ENCODE measurements around the gene LACTB.

The LACTB gene

DNA sequence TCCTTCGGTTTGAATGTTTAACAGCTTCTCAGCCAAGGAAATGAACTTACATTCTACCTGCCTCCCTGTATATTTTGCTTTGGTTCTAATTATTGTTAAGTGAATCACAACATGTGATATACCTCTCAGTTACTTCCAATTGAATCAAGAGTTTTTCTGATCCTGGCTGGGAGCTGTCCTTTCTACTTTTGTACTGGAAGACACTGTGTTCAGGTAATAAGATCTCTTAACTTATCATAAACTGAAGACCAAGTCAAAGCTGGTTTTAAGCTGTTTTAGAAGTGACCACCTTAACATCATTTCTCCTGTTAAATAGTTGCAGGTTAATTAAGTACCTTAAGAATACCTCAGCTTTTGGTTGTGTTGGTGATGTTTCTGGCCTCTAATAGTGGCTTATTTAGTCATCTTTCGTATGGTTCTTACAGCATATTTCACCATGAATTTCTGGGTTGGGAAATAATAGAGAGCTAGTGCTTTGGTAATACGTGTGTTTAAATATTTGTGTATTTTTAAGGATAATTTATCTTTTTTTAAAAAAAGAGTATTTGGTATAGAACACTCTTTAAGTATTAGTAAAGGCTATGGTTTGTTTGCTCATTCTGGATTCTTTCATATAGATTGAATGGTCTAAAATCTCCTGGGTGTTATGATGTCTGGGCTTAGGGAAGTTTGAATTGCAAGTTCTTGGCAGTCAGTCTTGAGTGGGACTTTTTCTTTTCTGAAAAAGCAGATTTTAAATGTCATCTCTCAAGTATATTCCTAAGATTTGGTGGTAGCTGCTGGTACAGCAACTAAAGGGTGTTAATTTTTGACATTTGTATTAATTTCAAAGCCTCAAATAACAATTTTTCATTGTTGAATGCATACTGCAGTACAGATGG, 69.3 kb downstream of the LACTB start:
- peak overlapping the region; percentile 65 for H3K4me3 ChIP-seq (ENCODE audit: low read depth, low read length)
- TF ChIP-seq, protein P1, sequence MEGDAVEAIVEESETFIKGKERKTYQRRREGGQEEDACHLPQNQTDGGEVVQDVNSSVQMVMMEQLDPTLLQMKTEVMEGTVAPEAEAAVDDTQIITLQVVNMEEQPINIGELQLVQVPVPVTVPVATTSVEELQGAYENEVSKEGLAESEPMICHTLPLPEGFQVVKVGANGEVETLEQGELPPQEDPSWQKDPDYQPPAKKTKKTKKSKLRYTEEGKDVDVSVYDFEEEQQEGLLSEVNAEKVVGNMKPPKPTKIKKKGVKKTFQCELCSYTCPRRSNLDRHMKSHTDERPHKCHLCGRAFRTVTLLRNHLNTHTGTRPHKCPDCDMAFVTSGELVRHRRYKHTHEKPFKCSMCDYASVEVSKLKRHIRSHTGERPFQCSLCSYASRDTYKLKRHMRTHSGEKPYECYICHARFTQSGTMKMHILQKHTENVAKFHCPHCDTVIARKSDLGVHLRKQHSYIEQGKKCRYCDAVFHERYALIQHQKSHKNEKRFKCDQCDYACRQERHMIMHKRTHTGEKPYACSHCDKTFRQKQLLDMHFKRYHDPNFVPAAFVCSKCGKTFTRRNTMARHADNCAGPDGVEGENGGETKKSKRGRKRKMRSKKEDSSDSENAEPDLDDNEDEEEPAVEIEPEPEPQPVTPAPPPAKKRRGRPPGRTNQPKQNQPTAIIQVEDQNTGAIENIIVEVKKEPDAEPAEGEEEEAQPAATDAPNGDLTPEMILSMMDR (IDR thresholded peaks at IDR 0.05; ENCODE audit: borderline replicate concordance, insufficient read depth, low read depth, low read length), result no peak

Measured in GM12875 (cell line).